GM12878 (cell line): ENCODE results near the gene TBC1D3. TPM values are rescaled to one million over a fixed set of nuclear protein-coding genes. Genes with fewer than 3 reads are reported as not detected.
"Not testable (repeated sequence)": the region's sequence is repeated elsewhere in the genome, so short reads cannot be mapped to it uniquely, and the experiment has no call there.

ENCODE experiments used
- ATAC-seq: fragments of 200-7000 bp; cut with Tn5 transposase; 3 replicates; pipeline ENCODE4 v1.9.1; 2020; ENCODE audit warnings: mild to moderate bottlenecking, moderate library complexity
- BruUV-seq: library from RNA; stranded (reverse); fragments of 400-500 nt; replicated peaks from 2 replicates; lab custom pipeline; 2021; lab: Mats Ljungman, UMichigan
- CTCF ChIA-PET: fragments of 300-600 bp; sonication (Branson Sonifier 250); formaldehyde crosslinking; extraction: SDS; loops from one replicate; lab custom pipeline; 2021; ENCODE audit warnings: inconsistent platforms; lab: Yijun Ruan, JAX
- POLR2A ChIA-PET: fragments of 350-600 bp; formaldehyde crosslinking; extraction: SDS; loops from one replicate; lab custom pipeline; 2021; ENCODE audit warnings: inconsistent platforms; lab: Charles Lee
- RAD21 ChIA-PET: fragments of 300-600 bp; sonication (Branson Sonifier 250); formaldehyde crosslinking; loops from one replicate; lab custom pipeline; 2023; ENCODE audit warnings: antibody characterized with exemption; ENCODE audit not compliant: unreplicated experiment; lab: Charles Lee
- SMC1A ChIA-PET: fragments of 300-600 bp; sonication (Branson Sonifier 250); formaldehyde crosslinking; loops from one replicate; lab custom pipeline; 2023; ENCODE audit not compliant: unreplicated experiment, uncharacterized antibody; lab: Charles Lee
- DNase-seq: peaks from one replicate; pipeline ENCODE4 v3.0.0-alpha.2; 2011; ENCODE audit warnings: low read depth, low spot score
- FAIRE-seq: peaks from 3 replicates; lab custom pipeline; 2011; peaks lifted over from hg19 to GRCh38; lab: Jason Lieb, UNC
- H2AFZ ChIP-seq: 2 replicates; pipeline ENCODE4 v1.6.0; 2011; ENCODE audit warnings: low read depth, low read length, control low read depth; ENCODE audit not compliant: control insufficient read depth
- H3K27ac ChIP-seq: 2 replicates; pipeline ENCODE4 v1.5.1; 2011; ENCODE audit warnings: control low read depth; ENCODE audit not compliant: control insufficient read depth, insufficient read depth
- H3K27me3 ChIP-seq, 2 experiments: replicated peaks in 1 of 2; 2 replicates each; pipeline versions ENCODE4 v1.6.0 to v1.6.1; 2011; ENCODE audit warnings: low read length in 1 of 2; ENCODE audit not compliant: control insufficient read depth in 2 of 2, insufficient read depth in 2 of 2
- H3K36me3 ChIP-seq, 2 experiments: 2 replicates each; pipeline ENCODE4 v1.5.1; 2011; ENCODE audit warnings: low read length in 1 of 2; ENCODE audit not compliant: control insufficient read depth in 2 of 2, insufficient read depth in 2 of 2
- H3K4me1 ChIP-seq: 2 replicates; pipeline ENCODE4 v1.6.1; 2011; ENCODE audit warnings: mild to moderate bottlenecking, low read length, moderate library complexity, mixed read lengths; ENCODE audit not compliant: control insufficient read depth, insufficient read depth
- H3K4me2 ChIP-seq: 2 replicates; pipeline ENCODE4 v1.6.0; 2011; ENCODE audit warnings: control low read depth; ENCODE audit not compliant: control insufficient read depth, insufficient read depth
- H3K4me3 ChIP-seq: fragments of 200-600 bp; sonication (generic); 2 replicates; pipeline ENCODE4 v1.5.1; 2016
- H3K79me2 ChIP-seq: 2 replicates; pipeline ENCODE4 v1.6.0; 2011; ENCODE audit warnings: low read length; ENCODE audit not compliant: control insufficient read depth, insufficient read depth
- H3K9ac ChIP-seq: 2 replicates; pipeline ENCODE4 v1.8.0; 2011; ENCODE audit warnings: low read length, control low read depth, mixed read lengths; ENCODE audit not compliant: control insufficient read depth, insufficient read depth
- H3K9me3 ChIP-seq: replicated peaks from 3 replicates; pipeline ENCODE4 v1.5.1; 2011; ENCODE audit warnings: mild to moderate bottlenecking, low read length; ENCODE audit not compliant: control insufficient read depth, insufficient read depth
- H4K20me1 ChIP-seq: 2 replicates; pipeline ENCODE4 v1.6.0; 2011; ENCODE audit not compliant: control insufficient read depth, insufficient read depth
- WGBS: methylation state at CpG from one replicate; pipeline ENCODE4 v1.1.6; 2016; ENCODE audit warnings: low lambda C conversion rate; ENCODE audit not compliant: insufficient replicate concordance, insufficient coverage; ENCODE audit errors: missing lambda C conversion rate; 5-methylcytosine and 5-hydroxymethylcytosine counted together
- in situ Hi-C: fragments of 300-500 bp; cut with MboI; formaldehyde crosslinking; loops from 9 replicates; pipeline ENCODE4 v1.14.3; 2018; ENCODE audit warnings: mixed read lengths
- intact Hi-C: fragments of 100-400 bp; cut with micrococcal nuclease; formaldehyde crosslinking; loops from one replicate; pipeline ENCODE4 v1.14.2; 2022; ENCODE audit not compliant: unreplicated experiment
- polyA plus RNA-seq, 11 experiments: library from polyadenylated mRNA; depleted of rRNA in 4 of 11; unstranded in 6 of 11; stranded (reverse) in 5 of 11; fragments of >200 nt; fragmentation: Nextera tagmentation in 4 of 11; fragmentation: Illumina TruSeq in 1 of 11; extraction: Ambion mirVana in 4 of 11; extraction: Trizol in 1 of 11; gene quantifications; 1 replicate in 1 of 11; 2 replicates in 10 of 11; pipeline versions ENCODE4 v1.2.1 to v1.2.3, GENCODE V29; 2011 to 2016; ENCODE audit warnings: inconsistent platforms in 2 of 11, missing spikeins in 2 of 11, low read depth in 1 of 11
- small RNA-seq: library from RNA; depleted of rRNA; stranded (forward); fragments of <200 nt; gene quantifications from one replicate; pipeline ENCODE3, GENCODE V24; 2014
- total RNA-seq, 4 experiments: library from RNA; depleted of rRNA in 3 of 4; stranded (reverse); fragments of >200 nt in 3 of 4; fragmentation: Illumina TruSeq in 1 of 4; extraction: Trizol in 1 of 4; gene quantifications; 2 replicates each; pipeline versions ENCODE4 v1.2.1 to v1.2.3, GENCODE V29; 2013 to 2021

The TBC1D3 gene
- total and polyA plus RNA-seq, 10 of the 15 experiments (the other 5 are each of a cell fraction or from before 2014, with no cell fraction given), result 0.03 TPM; not detected in 9

- H3K27me3 ChIP-seq, H2AFZ ChIP-seq, H3K79me2 ChIP-seq, H3K27ac ChIP-seq, in situ Hi-C loops, H3K36me3 ChIP-seq, CTCF ChIA-PET, FAIRE-seq, POLR2A ChIA-PET, RAD21 ChIA-PET, BruUV-seq, H3K9me3 ChIP-seq, SMC1A ChIA-PET, H3K4me3 ChIP-seq, H3K4me1 ChIP-seq, H3K4me2 ChIP-seq, intact Hi-C loops, DNase-seq, H4K20me1 ChIP-seq, ATAC-seq, H3K9ac ChIP-seq: not testable (repeated sequence)
- WGBS, result no CpG with 5 or more reads among the region's 1 CpG
Measured at GRCh38 chr17:38220867-38221266, 28.5 kb upstream of the TBC1D3 start.

DNA sequence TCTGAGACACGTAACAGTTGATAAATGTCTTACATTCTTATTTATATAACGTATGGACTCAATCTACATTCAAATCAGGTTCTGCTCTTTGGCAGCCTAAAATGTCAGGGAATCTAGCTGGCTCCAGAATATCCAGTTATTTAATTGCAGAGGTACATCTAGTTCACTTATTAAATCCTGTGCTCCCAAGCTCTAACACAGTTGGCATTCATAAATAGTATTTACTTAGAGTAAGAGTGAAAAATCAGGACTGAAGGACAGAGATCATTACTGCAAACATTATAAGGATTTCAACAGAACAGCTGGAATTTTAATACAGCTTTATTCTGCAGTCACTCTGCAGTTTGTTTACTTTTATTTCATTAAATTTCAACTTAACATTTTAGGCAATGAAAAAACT, 7.9 kb upstream of the TBC1D3 start:
- FAIRE-seq, RAD21 ChIA-PET: not testable (repeated sequence)

DNA sequence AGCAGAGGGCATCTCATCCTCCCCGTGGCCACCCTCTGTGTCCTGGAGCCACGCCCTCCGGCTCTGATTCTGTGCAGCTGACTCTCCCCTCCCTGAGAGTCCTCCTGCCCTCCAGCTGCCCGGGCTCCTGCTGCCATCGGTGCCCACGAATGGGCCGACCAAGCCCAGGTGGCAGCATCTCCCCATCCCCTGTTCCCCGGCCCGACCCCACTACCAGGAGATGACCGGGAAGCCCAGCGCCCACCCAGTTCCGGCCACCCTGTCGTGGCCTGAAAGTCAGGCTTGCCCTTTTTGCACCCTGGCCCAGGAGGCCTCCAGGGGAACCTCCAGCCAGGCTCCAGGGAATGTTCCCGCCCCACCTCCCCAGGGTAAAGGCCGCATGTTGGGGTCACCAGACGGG, 57.5 kb downstream of the TBC1D3 start:
- DNase-seq, H3K4me3 ChIP-seq, H3K9me3 ChIP-seq, ATAC-seq, H3K36me3 ChIP-seq, BruUV-seq, intact Hi-C loops, H2AFZ ChIP-seq, H3K9ac ChIP-seq, H3K4me1 ChIP-seq, FAIRE-seq, H3K79me2 ChIP-seq, H3K4me2 ChIP-seq, CTCF ChIA-PET, RAD21 ChIA-PET, H3K27ac ChIP-seq, H3K27me3 ChIP-seq, POLR2A ChIA-PET, in situ Hi-C loops, H4K20me1 ChIP-seq, SMC1A ChIA-PET: not testable (repeated sequence)
- WGBS, result 50% methylated on average over 6 of the region's 16 CpGs

More for the DNA sequence above, 7.9 kb upstream of the TBC1D3 start:
- H3K4me1 ChIP-seq, H3K4me3 ChIP-seq, POLR2A ChIA-PET, H3K79me2 ChIP-seq, BruUV-seq, CTCF ChIA-PET, H4K20me1 ChIP-seq, H3K36me3 ChIP-seq, SMC1A ChIA-PET, H3K9ac ChIP-seq, DNase-seq, H3K9me3 ChIP-seq, H3K4me2 ChIP-seq, in situ Hi-C loops, H2AFZ ChIP-seq, H3K27ac ChIP-seq, intact Hi-C loops, H3K27me3 ChIP-seq, ATAC-seq: not testable (repeated sequence)
- no CpG with 5 or more reads among the region's 2 CpGs for WGBS

Small RNAs within 50 kb of the gene (small RNA-seq; reads per million reads assigned to genes)
- gene RF00019, result not detected
- not detected for gene RNA5SP526

Other genes starting within 250 kb of the TBC1D3 start
Only the 7 nearest of the 8 such genes appear.
- 5.9 and 6.4 TPM in 2 replicates for gene TBC1D3L, start 203.5 kb downstream of the TBC1D3 start, total RNA-seq (2014; rRNA removed)
- gene TBC1D3L, start 203.5 kb downstream of the TBC1D3 start, total RNA-seq (2014; rRNA removed; fragmentation: Illumina TruSeq; extraction: Trizol), result 3.8 and 4.2 TPM in 2 replicates
- 9.7 and 10.4 TPM in 2 replicates for gene TBC1D3L, start 203.5 kb downstream of the TBC1D3 start, total RNA-seq (2021)
- 14.5 and 14.8 TPM in 2 replicates for gene TBC1D3L, start 203.5 kb downstream of the TBC1D3 start, polyA plus RNA-seq (2011; rRNA removed)
- 3.0 and 4.7 TPM in 2 replicates for gene TBC1D3L, start 203.5 kb downstream of the TBC1D3 start, polyA plus RNA-seq (2014; fragmentation: Illumina TruSeq; extraction: Trizol)
- gene TBC1D3L, start 203.5 kb downstream of the TBC1D3 start, polyA plus RNA-seq (2014; fragmentation: Nextera tagmentation; extraction: Ambion mirVana), result 1 to 10 TPM in 1 of 2 experiments, under 1 TPM in 1; 0.31 to 1.4 TPM
- 13.3 and 15.4 TPM in 2 replicates for gene TBC1D3L, start 203.5 kb downstream of the TBC1D3 start, polyA plus RNA-seq (2014; rRNA removed)
- 1 to 10 TPM; 3.7 TPM for gene TBC1D3L, start 203.5 kb downstream of the TBC1D3 start, polyA plus RNA-seq (2016; fragmentation: Nextera tagmentation; extraction: Ambion mirVana)
- gene TBC1D3D, start 188.6 kb downstream of the TBC1D3 start, total RNA-seq (2014; rRNA removed), result 0.11 TPM in 1 of 2 replicates, not detected in the other
- gene TBC1D3D, start 188.6 kb downstream of the TBC1D3 start, total RNA-seq (2014; rRNA removed; fragmentation: Illumina TruSeq; extraction: Trizol), result 0.09 TPM in 1 of 2 replicates, not detected in the other
- gene TBC1D3D, start 188.6 kb downstream of the TBC1D3 start, total RNA-seq (2021), result 0.67 TPM in 1 of 2 replicates, not detected in the other
- gene TBC1D3D, start 188.6 kb downstream of the TBC1D3 start, polyA plus RNA-seq (2011; rRNA removed), result 0.22 TPM in 1 of 2 replicates, not detected in the other
- 0.06 TPM in 1 of 2 replicates, not detected in the other for gene TBC1D3D, start 188.6 kb downstream of the TBC1D3 start, polyA plus RNA-seq (2014; fragmentation: Illumina TruSeq; extraction: Trizol)
- not detected for gene TBC1D3D, start 188.6 kb downstream of the TBC1D3 start, polyA plus RNA-seq (2014; fragmentation: Nextera tagmentation; extraction: Ambion mirVana)
- gene TBC1D3D, start 188.6 kb downstream of the TBC1D3 start, polyA plus RNA-seq (2014; rRNA removed), result not detected in 2 replicates
- gene TBC1D3D, start 188.6 kb downstream of the TBC1D3 start, polyA plus RNA-seq (2016; fragmentation: Nextera tagmentation; extraction: Ambion mirVana), result not detected
- gene TBC1D3C, start 123.9 kb downstream of the TBC1D3 start, total RNA-seq (2014; rRNA removed), result not detected in 2 replicates
- gene TBC1D3C, start 123.9 kb downstream of the TBC1D3 start, total RNA-seq (2014; rRNA removed; fragmentation: Illumina TruSeq; extraction: Trizol), result not detected in 2 replicates
- gene TBC1D3C, start 123.9 kb downstream of the TBC1D3 start, total RNA-seq (2021), result not detected in 2 replicates
- not detected in 2 replicates for gene TBC1D3C, start 123.9 kb downstream of the TBC1D3 start, polyA plus RNA-seq (2011; rRNA removed)
- gene TBC1D3C, start 123.9 kb downstream of the TBC1D3 start, polyA plus RNA-seq (2014; fragmentation: Illumina TruSeq; extraction: Trizol), result not detected in 2 replicates
- not detected for gene TBC1D3C, start 123.9 kb downstream of the TBC1D3 start, polyA plus RNA-seq (2014; fragmentation: Nextera tagmentation; extraction: Ambion mirVana)
- not detected in 2 replicates for gene TBC1D3C, start 123.9 kb downstream of the TBC1D3 start, polyA plus RNA-seq (2014; rRNA removed)
- gene TBC1D3C, start 123.9 kb downstream of the TBC1D3 start, polyA plus RNA-seq (2016; fragmentation: Nextera tagmentation; extraction: Ambion mirVana), result under 1 TPM in 1 of 2 experiments, not detected in 1; 0.09 TPM
- not detected in 2 replicates for gene TBC1D3E, start 64.6 kb downstream of the TBC1D3 start, total RNA-seq (2014; rRNA removed)
- not detected in 2 replicates for gene TBC1D3E, start 64.6 kb downstream of the TBC1D3 start, total RNA-seq (2014; rRNA removed; fragmentation: Illumina TruSeq; extraction: Trizol)
- not detected in 2 replicates for gene TBC1D3E, start 64.6 kb downstream of the TBC1D3 start, total RNA-seq (2021)
- 0.04 TPM in 1 of 2 replicates, not detected in the other for gene TBC1D3E, start 64.6 kb downstream of the TBC1D3 start, polyA plus RNA-seq (2011; rRNA removed)
- not detected in 2 replicates for gene TBC1D3E, start 64.6 kb downstream of the TBC1D3 start, polyA plus RNA-seq (2014; fragmentation: Illumina TruSeq; extraction: Trizol)
- gene TBC1D3E, start 64.6 kb downstream of the TBC1D3 start, polyA plus RNA-seq (2014; fragmentation: Nextera tagmentation; extraction: Ambion mirVana), result not detected
- gene TBC1D3E, start 64.6 kb downstream of the TBC1D3 start, polyA plus RNA-seq (2014; rRNA removed), result not detected in 2 replicates
- gene TBC1D3E, start 64.6 kb downstream of the TBC1D3 start, polyA plus RNA-seq (2016; fragmentation: Nextera tagmentation; extraction: Ambion mirVana), result not detected
- gene MRPL45, start 104.6 kb upstream of the TBC1D3 start, total RNA-seq (2014; rRNA removed), result 47.4 and 54.9 TPM in 2 replicates
- 36.2 and 37.5 TPM in 2 replicates for gene MRPL45, start 104.6 kb upstream of the TBC1D3 start, total RNA-seq (2014; rRNA removed; fragmentation: Illumina TruSeq; extraction: Trizol)
- gene MRPL45, start 104.6 kb upstream of the TBC1D3 start, total RNA-seq (2021), result 44.5 and 45.3 TPM in 2 replicates
- 80.9 and 97.4 TPM in 2 replicates for gene MRPL45, start 104.6 kb upstream of the TBC1D3 start, polyA plus RNA-seq (2011; rRNA removed)
- 82.4 and 98.5 TPM in 2 replicates for gene MRPL45, start 104.6 kb upstream of the TBC1D3 start, polyA plus RNA-seq (2014; fragmentation: Illumina TruSeq; extraction: Trizol)
- 100 to 1,000 TPM; 107 to 128 TPM for gene MRPL45, start 104.6 kb upstream of the TBC1D3 start, polyA plus RNA-seq (2014; fragmentation: Nextera tagmentation; extraction: Ambion mirVana)
- 60.2 and 61.1 TPM in 2 replicates for gene MRPL45, start 104.6 kb upstream of the TBC1D3 start, polyA plus RNA-seq (2014; rRNA removed)
- gene MRPL45, start 104.6 kb upstream of the TBC1D3 start, polyA plus RNA-seq (2016; fragmentation: Nextera tagmentation; extraction: Ambion mirVana), result 10 to 100 TPM; 57.8 to 58.1 TPM
- 0.05 TPM in 1 of 2 replicates, not detected in the other for gene GPR179, start 151.4 kb upstream of the TBC1D3 start, total RNA-seq (2014; rRNA removed)
- gene GPR179, start 151.4 kb upstream of the TBC1D3 start, total RNA-seq (2014; rRNA removed; fragmentation: Illumina TruSeq; extraction: Trizol), result under 0.01 and 0.05 TPM in 2 replicates
- 0.08 TPM in 1 of 2 replicates, not detected in the other for gene GPR179, start 151.4 kb upstream of the TBC1D3 start, total RNA-seq (2021)
- 0.03 TPM in 2 replicates for gene GPR179, start 151.4 kb upstream of the TBC1D3 start, polyA plus RNA-seq (2011; rRNA removed)
- gene GPR179, start 151.4 kb upstream of the TBC1D3 start, polyA plus RNA-seq (2014; fragmentation: Illumina TruSeq; extraction: Trizol), result 0.03 TPM in 1 of 2 replicates, not detected in the other
- gene GPR179, start 151.4 kb upstream of the TBC1D3 start, polyA plus RNA-seq (2014; fragmentation: Nextera tagmentation; extraction: Ambion mirVana), result not detected
- 0.01 and 0.04 TPM in 2 replicates for gene GPR179, start 151.4 kb upstream of the TBC1D3 start, polyA plus RNA-seq (2014; rRNA removed)
- under 1 TPM; 0.01 TPM for gene GPR179, start 151.4 kb upstream of the TBC1D3 start, polyA plus RNA-seq (2016; fragmentation: Nextera tagmentation; extraction: Ambion mirVana)
- 6.9 and 7.2 TPM in 2 replicates for gene SOCS7, start 159.3 kb upstream of the TBC1D3 start, total RNA-seq (2014; rRNA removed)
- 8.8 and 9.5 TPM in 2 replicates for gene SOCS7, start 159.3 kb upstream of the TBC1D3 start, total RNA-seq (2014; rRNA removed; fragmentation: Illumina TruSeq; extraction: Trizol)
- 12.7 and 12.8 TPM in 2 replicates for gene SOCS7, start 159.3 kb upstream of the TBC1D3 start, total RNA-seq (2021)
- gene SOCS7, start 159.3 kb upstream of the TBC1D3 start, polyA plus RNA-seq (2011; rRNA removed), result 8.1 and 10.1 TPM in 2 replicates
- gene SOCS7, start 159.3 kb upstream of the TBC1D3 start, polyA plus RNA-seq (2014; fragmentation: Illumina TruSeq; extraction: Trizol), result 8.4 and 10.0 TPM in 2 replicates
- gene SOCS7, start 159.3 kb upstream of the TBC1D3 start, polyA plus RNA-seq (2014; fragmentation: Nextera tagmentation; extraction: Ambion mirVana), result 1 to 10 TPM in 1 of 2 experiments, under 1 TPM in 1; 0.93 to 1.6 TPM
- gene SOCS7, start 159.3 kb upstream of the TBC1D3 start, polyA plus RNA-seq (2014; rRNA removed), result 7.3 and 9.6 TPM in 2 replicates
- gene SOCS7, start 159.3 kb upstream of the TBC1D3 start, polyA plus RNA-seq (2016; fragmentation: Nextera tagmentation; extraction: Ambion mirVana), result 1 to 10 TPM in 1 of 2 experiments, under 1 TPM in 1; 0.68 to 1.1 TPM